NB4 (cell line): ENCODE results near the gene OSBPL2.

Experiments
- CTCF ChIP-seq: IDR thresholded peaks from one replicate; pipeline ENCODE4 v1.5.1; 2012; ENCODE audit warnings: low read depth, low read length
- MAX ChIP-seq: IDR thresholded peaks from 2 replicates; pipeline ENCODE4 v1.6.1; 2011; ENCODE audit warnings: low read depth, low read length
- MYC ChIP-seq: IDR thresholded peaks from 2 replicates; pipeline ENCODE4 v1.6.1; 2011; ENCODE audit warnings: low read depth, low read length
- POLR2A ChIP-seq: IDR thresholded peaks from 2 replicates; pipeline ENCODE4 v1.6.1; 2011; ENCODE audit warnings: mild to moderate bottlenecking; ENCODE audit not compliant: insufficient read length; ENCODE audit errors: extremely low read depth

- TF ChIP-seq POLR2A (no peak), CTCF (no peak), MAX (no peak), MYC (no peak)
Observed at GRCh38 chr20:62293111-62293784, 54.9 kb downstream of the OSBPL2 start.
